ENCODE measurements around the gene DDX19B.

The DDX19B gene

DNA sequence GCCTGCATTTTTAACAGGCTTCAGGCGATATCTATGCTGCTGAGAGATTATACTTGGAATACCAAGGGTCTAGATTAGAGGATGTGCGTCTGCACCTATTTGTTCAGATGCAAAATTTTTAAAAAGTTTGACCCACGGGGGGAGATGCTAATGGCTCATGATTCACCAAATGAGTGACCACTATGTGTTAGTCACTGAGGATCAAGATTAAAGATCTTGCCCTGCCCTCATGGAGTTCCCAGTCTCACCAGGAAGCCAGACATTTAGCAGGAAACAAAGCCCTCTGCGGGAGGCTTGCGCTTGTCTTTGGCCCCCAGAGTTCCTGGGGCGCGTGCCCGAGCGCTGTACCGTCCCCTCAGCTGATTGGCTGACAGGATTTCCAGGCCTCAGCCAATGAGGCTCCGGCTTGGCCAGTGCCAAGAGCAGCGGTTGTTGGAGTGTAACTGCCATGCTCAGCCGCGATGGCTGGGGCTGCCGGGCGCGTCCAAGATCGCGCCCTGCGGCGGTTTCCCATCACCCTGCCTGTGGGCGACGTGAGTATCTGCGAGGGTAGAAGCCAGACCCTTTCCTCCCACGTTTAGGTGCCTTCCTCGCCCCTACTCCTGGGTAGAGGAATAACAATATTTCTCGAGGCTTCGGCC is 4.5 kb upstream of the DDX19B start:
- TF ChIP-seq, protein P1, sequence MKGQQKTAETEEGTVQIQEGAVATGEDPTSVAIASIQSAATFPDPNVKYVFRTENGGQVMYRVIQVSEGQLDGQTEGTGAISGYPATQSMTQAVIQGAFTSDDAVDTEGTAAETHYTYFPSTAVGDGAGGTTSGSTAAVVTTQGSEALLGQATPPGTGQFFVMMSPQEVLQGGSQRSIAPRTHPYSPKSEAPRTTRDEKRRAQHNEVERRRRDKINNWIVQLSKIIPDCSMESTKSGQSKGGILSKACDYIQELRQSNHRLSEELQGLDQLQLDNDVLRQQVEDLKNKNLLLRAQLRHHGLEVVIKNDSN (IDR thresholded peaks at IDR 0.05), result no peak
- TF ChIP-seq FOXM1 (IDR thresholded peaks at IDR 0.05; ENCODE audit: borderline replicate concordance, low read depth) (no peak), EGR1 (IDR thresholded peaks at IDR 0.05) (no peak), YY1 (IDR thresholded peaks at IDR 0.05; ENCODE audit: low read depth) (no peak), TCF12 (IDR thresholded peaks at IDR 0.05; ENCODE audit: low read depth) (no peak), CREB1 (IDR thresholded peaks at IDR 0.05; ENCODE audit: low read depth) (no peak), ZBTB7A (IDR thresholded peaks at IDR 0.05; ENCODE audit: low read depth) (no peak), TEAD4 (IDR thresholded peaks at IDR 0.05) (no peak), NFIC (IDR thresholded peaks at IDR 0.05) (no peak), RAD21 (IDR thresholded peaks at IDR 0.05; ENCODE audit: low read depth) (no peak), EP300 (IDR thresholded peaks at IDR 0.05; ENCODE audit: borderline replicate concordance) (no peak), CEBPB (IDR thresholded peaks at IDR 0.05) (no peak), TAF1 (IDR thresholded peaks at IDR 0.05; ENCODE audit: low read depth) (no peak)
- TF ChIP-seq, protein P2, sequence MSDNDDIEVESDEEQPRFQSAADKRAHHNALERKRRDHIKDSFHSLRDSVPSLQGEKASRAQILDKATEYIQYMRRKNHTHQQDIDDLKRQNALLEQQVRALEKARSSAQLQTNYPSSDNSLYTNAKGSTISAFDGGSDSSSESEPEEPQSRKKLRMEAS (IDR thresholded peaks at IDR 0.05), result no peak
- TF ChIP-seq, protein P3, sequence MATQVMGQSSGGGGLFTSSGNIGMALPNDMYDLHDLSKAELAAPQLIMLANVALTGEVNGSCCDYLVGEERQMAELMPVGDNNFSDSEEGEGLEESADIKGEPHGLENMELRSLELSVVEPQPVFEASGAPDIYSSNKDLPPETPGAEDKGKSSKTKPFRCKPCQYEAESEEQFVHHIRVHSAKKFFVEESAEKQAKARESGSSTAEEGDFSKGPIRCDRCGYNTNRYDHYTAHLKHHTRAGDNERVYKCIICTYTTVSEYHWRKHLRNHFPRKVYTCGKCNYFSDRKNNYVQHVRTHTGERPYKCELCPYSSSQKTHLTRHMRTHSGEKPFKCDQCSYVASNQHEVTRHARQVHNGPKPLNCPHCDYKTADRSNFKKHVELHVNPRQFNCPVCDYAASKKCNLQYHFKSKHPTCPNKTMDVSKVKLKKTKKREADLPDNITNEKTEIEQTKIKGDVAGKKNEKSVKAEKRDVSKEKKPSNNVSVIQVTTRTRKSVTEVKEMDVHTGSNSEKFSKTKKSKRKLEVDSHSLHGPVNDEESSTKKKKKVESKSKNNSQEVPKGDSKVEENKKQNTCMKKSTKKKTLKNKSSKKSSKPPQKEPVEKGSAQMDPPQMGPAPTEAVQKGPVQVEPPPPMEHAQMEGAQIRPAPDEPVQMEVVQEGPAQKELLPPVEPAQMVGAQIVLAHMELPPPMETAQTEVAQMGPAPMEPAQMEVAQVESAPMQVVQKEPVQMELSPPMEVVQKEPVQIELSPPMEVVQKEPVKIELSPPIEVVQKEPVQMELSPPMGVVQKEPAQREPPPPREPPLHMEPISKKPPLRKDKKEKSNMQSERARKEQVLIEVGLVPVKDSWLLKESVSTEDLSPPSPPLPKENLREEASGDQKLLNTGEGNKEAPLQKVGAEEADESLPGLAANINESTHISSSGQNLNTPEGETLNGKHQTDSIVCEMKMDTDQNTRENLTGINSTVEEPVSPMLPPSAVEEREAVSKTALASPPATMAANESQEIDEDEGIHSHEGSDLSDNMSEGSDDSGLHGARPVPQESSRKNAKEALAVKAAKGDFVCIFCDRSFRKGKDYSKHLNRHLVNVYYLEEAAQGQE (IDR thresholded peaks at IDR 0.05; ENCODE audit: low read depth), result no peak

DNA sequence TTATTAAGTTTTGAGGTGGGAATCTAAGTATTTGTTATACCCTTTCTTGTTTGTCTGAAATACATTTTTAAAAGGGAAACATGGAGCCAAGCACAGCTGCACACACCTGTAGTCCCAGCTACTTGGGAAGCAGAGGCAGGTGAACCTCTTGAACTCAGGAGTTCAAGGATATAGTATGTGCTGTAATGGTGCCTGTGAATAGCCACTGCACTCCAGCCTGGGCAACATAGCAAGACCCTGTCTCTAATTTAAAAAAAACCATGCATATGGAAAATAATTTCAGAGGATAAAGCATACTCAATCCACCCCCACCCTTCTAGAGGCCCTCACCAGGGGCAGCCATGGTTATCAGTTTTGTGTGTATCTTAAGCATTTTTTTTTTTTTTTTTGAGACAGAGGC is 3.4 kb upstream of the DDX19B start:
- TF ChIP-seq TEAD4 (IDR thresholded peaks at IDR 0.05) (no peak), CREB1 (IDR thresholded peaks at IDR 0.05; ENCODE audit: low read depth) (no peak), EGR1 (IDR thresholded peaks at IDR 0.05) (no peak), RAD21 (IDR thresholded peaks at IDR 0.05; ENCODE audit: low read depth) (no peak), EP300 (IDR thresholded peaks at IDR 0.05; ENCODE audit: borderline replicate concordance) (no peak), TAF1 (IDR thresholded peaks at IDR 0.05; ENCODE audit: low read depth) (no peak), TCF12 (IDR thresholded peaks at IDR 0.05; ENCODE audit: low read depth) (no peak), FOXM1 (IDR thresholded peaks at IDR 0.05; ENCODE audit: borderline replicate concordance, low read depth) (no peak), NFIC (IDR thresholded peaks at IDR 0.05) (no peak), ZBTB7A (IDR thresholded peaks at IDR 0.05; ENCODE audit: low read depth) (no peak), YY1 (IDR thresholded peaks at IDR 0.05; ENCODE audit: low read depth) (no peak), CEBPB (IDR thresholded peaks at IDR 0.05) (no peak)
- TF ChIP-seq, protein P3 (IDR thresholded peaks at IDR 0.05; ENCODE audit: low read depth), result no peak
- TF ChIP-seq, protein P1 (IDR thresholded peaks at IDR 0.05), result no peak
- TF ChIP-seq, protein P2 (IDR thresholded peaks at IDR 0.05), result no peak

DNA sequence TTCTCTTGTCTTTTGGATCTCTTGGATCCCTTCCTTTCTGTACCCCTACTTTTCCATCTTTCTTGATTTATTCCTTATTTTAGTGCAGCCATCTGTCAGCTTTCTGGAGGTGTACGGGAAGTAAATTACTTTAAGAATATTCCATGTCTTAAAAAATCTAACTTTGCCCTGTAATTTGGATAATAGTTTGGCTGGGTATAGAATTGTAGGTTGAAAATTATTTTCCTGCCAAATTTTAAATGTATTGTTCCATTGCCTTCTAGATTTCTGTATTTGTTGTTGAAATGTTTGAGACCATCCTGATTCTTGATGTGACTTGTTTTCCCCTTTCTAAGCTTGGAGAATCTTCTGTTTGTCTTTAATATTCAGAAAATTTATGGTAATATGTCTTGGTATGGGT is 2.1 kb downstream of the DDX19B start:
- no peak for TF ChIP-seq TEAD4 (IDR thresholded peaks at IDR 0.05)
- TF ChIP-seq FOXM1 (IDR thresholded peaks at IDR 0.05; ENCODE audit: borderline replicate concordance, low read depth), result no peak
- TF ChIP-seq CREB1 (IDR thresholded peaks at IDR 0.05; ENCODE audit: low read depth), result no peak
- TF ChIP-seq CEBPB (IDR thresholded peaks at IDR 0.05), result no peak
- no peak for TF ChIP-seq TCF12 (IDR thresholded peaks at IDR 0.05; ENCODE audit: low read depth)
- TF ChIP-seq ZBTB7A (IDR thresholded peaks at IDR 0.05; ENCODE audit: low read depth), result no peak
- TF ChIP-seq, protein P3 (IDR thresholded peaks at IDR 0.05; ENCODE audit: low read depth), result no peak
- no peak for TF ChIP-seq YY1 (IDR thresholded peaks at IDR 0.05; ENCODE audit: low read depth)
- no peak for TF ChIP-seq EP300 (IDR thresholded peaks at IDR 0.05; ENCODE audit: borderline replicate concordance)
- TF ChIP-seq, protein P2 (IDR thresholded peaks at IDR 0.05), result no peak
- TF ChIP-seq TAF1 (IDR thresholded peaks at IDR 0.05; ENCODE audit: low read depth), result no peak
- TF ChIP-seq NFIC (IDR thresholded peaks at IDR 0.05), result no peak
- no peak for TF ChIP-seq EGR1 (IDR thresholded peaks at IDR 0.05)
- TF ChIP-seq, protein P1 (IDR thresholded peaks at IDR 0.05), result no peak
- no peak for TF ChIP-seq RAD21 (IDR thresholded peaks at IDR 0.05; ENCODE audit: low read depth)
